Calu3 (cell line): ENCODE measurements around the gene PKNOX1. TPM values are rescaled to one million over a fixed set of nuclear protein-coding genes. Genes with fewer than 3 reads are reported as not detected.
A peak's percentile ranks its signal among the peaks of the same experiment; 100 is the strongest.
"Not testable (repeated sequence)": the region's sequence is repeated elsewhere in the genome, so short reads cannot be mapped to it uniquely, and the experiment has no call there.

Experiments
- BruUV-seq: library from RNA; stranded (reverse); fragments of 400-500 nt; replicated peaks from 2 replicates; lab custom pipeline; 2021; lab: Mats Ljungman, UMichigan
- CTCF ChIA-PET: fragments of 300-600 bp; sonication (Branson Sonifier 250); formaldehyde crosslinking; loops from one replicate; lab custom pipeline; 2022; ENCODE audit warnings: antibody characterized with exemption; lab: Charles Lee
- DNase-seq: peaks from one replicate; pipeline ENCODE4 v3.0.0; 2022
- H3K27ac Mint-ChIP-seq: one replicate; pipeline ENCODE4 v1.8.0; 2022; ENCODE audit warnings: mixed read lengths; ENCODE audit not compliant: unreplicated experiment
- H3K27me3 Mint-ChIP-seq: one replicate; pipeline ENCODE4 v1.8.0; 2022; ENCODE audit warnings: mixed read lengths; ENCODE audit not compliant: unreplicated experiment
- H3K36me3 Mint-ChIP-seq: one replicate; pipeline ENCODE4 v1.8.0; 2022; ENCODE audit warnings: mild to moderate bottlenecking, moderate library complexity, mixed read lengths; ENCODE audit not compliant: insufficient read depth, unreplicated experiment
- H3K4me1 Mint-ChIP-seq: one replicate; pipeline ENCODE4 v1.8.0; 2022; ENCODE audit warnings: mild to moderate bottlenecking, low read depth, mixed read lengths; ENCODE audit not compliant: unreplicated experiment
- H3K4me3 Mint-ChIP-seq: one replicate; pipeline ENCODE4 v1.8.0; 2022; ENCODE audit warnings: mild to moderate bottlenecking, low read depth, moderate library complexity, mixed read lengths; ENCODE audit not compliant: unreplicated experiment
- H3K9me3 Mint-ChIP-seq: one replicate; pipeline ENCODE4 v1.8.0; 2022; ENCODE audit warnings: low read depth, mixed read lengths; ENCODE audit not compliant: unreplicated experiment
- intact Hi-C: fragments of 100-400 bp; cut with micrococcal nuclease; formaldehyde crosslinking; loops from one replicate; pipeline ENCODE4 v1.10.0; 2022; ENCODE audit not compliant: unreplicated experiment
- total RNA-seq: library from RNA; stranded (reverse); gene quantifications from 2 replicates; pipeline ENCODE4 v1.2.3, GENCODE V29; 2022

The PKNOX1 gene
- total RNA-seq, 1 experiment from 2014 or later: 10.1 TPM

GRCh38 chr21:43045876-43046821, 71.8 kb downstream of the PKNOX1 start:
- intact Hi-C loops, DNase-seq, H3K27me3 Mint-ChIP-seq, BruUV-seq, H3K27ac Mint-ChIP-seq, H3K4me3 Mint-ChIP-seq, CTCF ChIA-PET, H3K9me3 Mint-ChIP-seq, H3K36me3 Mint-ChIP-seq, H3K4me1 Mint-ChIP-seq: not testable (repeated sequence)

GRCh38 chr21:43053112-43053511, 78.8 kb downstream of the PKNOX1 start:
- BruUV-seq: TSS peak; percentile 53
- H3K9me3 Mint-ChIP-seq, DNase-seq, H3K4me1 Mint-ChIP-seq, H3K27ac Mint-ChIP-seq, CTCF ChIA-PET, H3K36me3 Mint-ChIP-seq, intact Hi-C loops, H3K4me3 Mint-ChIP-seq, H3K27me3 Mint-ChIP-seq: not testable (repeated sequence)

GRCh38 chr21:43062955-43063664, 88.7 kb downstream of the PKNOX1 start:
- H3K36me3 Mint-ChIP-seq, H3K4me1 Mint-ChIP-seq, DNase-seq, intact Hi-C loops, H3K9me3 Mint-ChIP-seq, H3K27ac Mint-ChIP-seq, H3K27me3 Mint-ChIP-seq, BruUV-seq, H3K4me3 Mint-ChIP-seq, CTCF ChIA-PET: not testable (repeated sequence)

GRCh38 chr21:43064265-43064917, 90.0 kb downstream of the PKNOX1 start:
- H3K4me1 Mint-ChIP-seq, H3K27me3 Mint-ChIP-seq, H3K9me3 Mint-ChIP-seq, H3K27ac Mint-ChIP-seq, DNase-seq, CTCF ChIA-PET, H3K36me3 Mint-ChIP-seq, H3K4me3 Mint-ChIP-seq, intact Hi-C loops, BruUV-seq: not testable (repeated sequence)

- H3K4me3 Mint-ChIP-seq, H3K27me3 Mint-ChIP-seq, DNase-seq, BruUV-seq, H3K4me1 Mint-ChIP-seq, H3K27ac Mint-ChIP-seq, H3K36me3 Mint-ChIP-seq, CTCF ChIA-PET, H3K9me3 Mint-ChIP-seq, intact Hi-C loops: not testable (repeated sequence)
Measured at GRCh38 chr21:43065991-43066390, 91.6 kb downstream of the PKNOX1 start.

- H3K27me3 Mint-ChIP-seq, intact Hi-C loops, H3K4me3 Mint-ChIP-seq, H3K9me3 Mint-ChIP-seq, H3K27ac Mint-ChIP-seq, H3K4me1 Mint-ChIP-seq, H3K36me3 Mint-ChIP-seq, DNase-seq, CTCF ChIA-PET, BruUV-seq: not testable (repeated sequence)
Measured at GRCh38 chr21:43066690-43067089, 92.3 kb downstream of the PKNOX1 start.

- intact Hi-C loops, H3K9me3 Mint-ChIP-seq, CTCF ChIA-PET, H3K36me3 Mint-ChIP-seq, DNase-seq, H3K4me3 Mint-ChIP-seq, BruUV-seq, H3K4me1 Mint-ChIP-seq, H3K27me3 Mint-ChIP-seq, H3K27ac Mint-ChIP-seq: not testable (repeated sequence)
Measured at GRCh38 chr21:43068065-43068464, 93.7 kb downstream of the PKNOX1 start.

GRCh38 chr21:43069682-43070081, 95.3 kb downstream of the PKNOX1 start:
- H3K36me3 Mint-ChIP-seq, H3K4me1 Mint-ChIP-seq, DNase-seq, H3K4me3 Mint-ChIP-seq, H3K27ac Mint-ChIP-seq, H3K27me3 Mint-ChIP-seq, BruUV-seq, intact Hi-C loops, CTCF ChIA-PET, H3K9me3 Mint-ChIP-seq: not testable (repeated sequence)

- intact Hi-C loops, CTCF ChIA-PET, H3K27ac Mint-ChIP-seq, H3K27me3 Mint-ChIP-seq, DNase-seq, H3K36me3 Mint-ChIP-seq, H3K9me3 Mint-ChIP-seq, H3K4me1 Mint-ChIP-seq, H3K4me3 Mint-ChIP-seq, BruUV-seq: not testable (repeated sequence)
Measured at GRCh38 chr21:43072742-43073141, 98.4 kb downstream of the PKNOX1 start.
